GM06990 (cell line): ENCODE measurements around the gene DENND6B.

ENCODE experiments used
- DNase-seq: peaks from one replicate; pipeline ENCODE4 v3.0.0-alpha.2; 2011; ENCODE audit not compliant: insufficient read length; ENCODE audit errors: extremely low read depth
- H3K27me3 ChIP-seq: replicated peaks from 2 replicates; pipeline ENCODE4 v1.6.0; 2011; ENCODE audit warnings: low read length; ENCODE audit not compliant: control insufficient read depth, insufficient read depth
- H3K36me3 ChIP-seq: 2 replicates; pipeline ENCODE4 v1.5.1; 2011; ENCODE audit warnings: low read length; ENCODE audit not compliant: control insufficient read depth, insufficient read depth
- H3K4me3 ChIP-seq: replicated peaks from 2 replicates; pipeline ENCODE4 v1.5.1; 2011; ENCODE audit warnings: low read depth, mild to moderate bottlenecking, control low read depth, low read length
- TF ChIP-seq, protein P1 (sequence below): IDR thresholded peaks from 2 replicates; pipeline ENCODE4 v1.5.1; 2011; ENCODE audit warnings: low read length, control low read depth, mild to moderate bottlenecking, inconsistent platforms; ENCODE audit not compliant: insufficient read depth, poor library complexity, severe bottlenecking

The DENND6B gene

GRCh38 chr22:50308597-50308935 is 18.2 kb downstream of the DENND6B start:
- TF ChIP-seq, protein P1, sequence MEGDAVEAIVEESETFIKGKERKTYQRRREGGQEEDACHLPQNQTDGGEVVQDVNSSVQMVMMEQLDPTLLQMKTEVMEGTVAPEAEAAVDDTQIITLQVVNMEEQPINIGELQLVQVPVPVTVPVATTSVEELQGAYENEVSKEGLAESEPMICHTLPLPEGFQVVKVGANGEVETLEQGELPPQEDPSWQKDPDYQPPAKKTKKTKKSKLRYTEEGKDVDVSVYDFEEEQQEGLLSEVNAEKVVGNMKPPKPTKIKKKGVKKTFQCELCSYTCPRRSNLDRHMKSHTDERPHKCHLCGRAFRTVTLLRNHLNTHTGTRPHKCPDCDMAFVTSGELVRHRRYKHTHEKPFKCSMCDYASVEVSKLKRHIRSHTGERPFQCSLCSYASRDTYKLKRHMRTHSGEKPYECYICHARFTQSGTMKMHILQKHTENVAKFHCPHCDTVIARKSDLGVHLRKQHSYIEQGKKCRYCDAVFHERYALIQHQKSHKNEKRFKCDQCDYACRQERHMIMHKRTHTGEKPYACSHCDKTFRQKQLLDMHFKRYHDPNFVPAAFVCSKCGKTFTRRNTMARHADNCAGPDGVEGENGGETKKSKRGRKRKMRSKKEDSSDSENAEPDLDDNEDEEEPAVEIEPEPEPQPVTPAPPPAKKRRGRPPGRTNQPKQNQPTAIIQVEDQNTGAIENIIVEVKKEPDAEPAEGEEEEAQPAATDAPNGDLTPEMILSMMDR, result no peak
- Histone ChIP-seq H3K27me3 (no peaks in the 10 kb centered on the region), H3K36me3 (peaks cover 2% of the 10 kb centered on the region), H3K4me3 (no peak overlapping the region)
- DNase-seq, result peak; percentile 39

DNA sequence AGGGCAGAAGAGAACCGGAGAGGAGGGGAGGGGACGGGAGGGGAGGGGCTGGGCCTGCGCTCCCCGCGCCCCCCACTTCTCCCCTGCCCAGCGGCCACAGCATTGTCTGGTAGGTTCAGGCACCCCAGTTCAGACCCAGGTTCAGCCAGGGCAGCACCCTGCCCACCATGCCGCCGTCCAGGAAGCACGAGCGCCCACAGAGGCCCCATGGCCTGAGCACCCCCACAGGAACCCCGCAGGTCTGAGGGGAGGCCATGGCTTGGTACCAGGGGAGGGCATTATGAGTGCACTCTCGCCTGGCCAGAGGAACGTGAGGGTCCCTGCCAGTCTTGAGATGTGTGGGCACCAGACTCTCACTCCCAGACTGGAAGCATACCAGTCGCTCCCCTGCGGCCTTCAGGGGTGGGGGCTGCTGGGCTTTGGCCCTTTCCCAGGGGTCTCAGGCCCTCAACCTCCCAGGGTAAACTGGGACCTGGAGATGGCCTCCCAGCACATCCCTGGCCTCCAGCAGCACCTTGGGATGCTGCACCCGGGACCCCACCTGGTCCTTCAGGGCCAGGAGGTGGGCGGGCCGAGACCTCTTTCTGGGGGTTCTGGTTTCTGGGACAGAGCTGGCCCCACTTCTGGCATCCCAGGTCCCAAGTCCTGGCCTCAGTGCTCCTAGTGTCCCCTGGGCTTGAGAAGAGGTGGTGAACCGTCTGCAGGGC is 18.8 kb downstream of the DENND6B start:
- Histone ChIP-seq H3K4me3 (no peak overlapping the region; the same call in 1 of the 2 replicates), H3K36me3 (peaks cover 4% of the 10 kb centered on the region), H3K27me3 (no peaks in the 10 kb centered on the region)
- peak; percentile 58 for DNase-seq
- TF ChIP-seq, protein P1, result no peak

GRCh38 chr22:50306753-50307749 is 19.8 kb downstream of the DENND6B start, which contains the start of gene PLXNB2:
Gene PLXNB2 (minus strand): TSS chr22:50307646. CDS start chr22:50290584, 17,062 bp downstream.
- peaks cover 2% of the 10 kb centered on the region for H3K36me3 ChIP-seq
- peak; percentile 87 for DNase-seq
- TF ChIP-seq, protein P1, result no peak
- peak within 1 kb of the TSS; percentile 97 for H3K4me3 ChIP-seq
- H3K27me3 ChIP-seq, result no peaks in the 10 kb centered on the region

DNA sequence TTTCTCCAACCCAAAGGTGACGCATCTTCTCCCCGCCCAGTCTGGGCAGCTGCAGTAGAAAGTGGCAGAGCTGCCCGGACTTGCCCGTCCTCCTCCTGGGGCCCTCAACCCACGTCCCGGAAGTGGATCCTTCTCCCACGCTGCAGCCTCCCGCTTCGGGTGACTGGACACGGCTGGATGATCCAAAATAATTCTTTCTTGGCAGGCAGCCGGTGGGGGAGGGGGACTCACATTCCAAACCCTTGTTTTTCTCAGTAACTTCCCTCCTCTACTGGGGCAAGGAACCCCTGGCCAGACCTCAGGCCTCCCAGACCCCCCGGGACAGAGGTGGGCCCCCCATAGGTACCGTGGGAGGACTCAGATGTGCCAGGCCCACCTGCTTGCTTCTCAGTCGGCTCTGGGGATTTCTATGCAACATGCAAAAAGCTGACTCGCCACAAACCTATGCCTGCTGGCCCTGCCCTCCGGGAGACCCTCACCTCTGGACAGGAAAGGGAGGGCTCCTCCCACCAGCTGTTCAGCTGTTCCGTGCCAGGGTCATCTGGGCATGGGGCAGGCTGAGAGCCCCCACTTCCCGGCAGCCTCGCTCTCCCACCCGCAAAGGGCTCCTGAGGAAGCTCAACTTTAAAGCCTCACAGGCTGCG is 20.8 kb downstream of the DENND6B start:
- DNase-seq, result peak; percentile 62
- Histone ChIP-seq H3K4me3 (peak overlapping the region; percentile 97), H3K27me3 (no peaks in the 10 kb centered on the region), H3K36me3 (peaks cover 4% of the 10 kb centered on the region)
- TF ChIP-seq, protein P1, result no peak

GRCh38 chr22:50305393-50305922 is 21.4 kb downstream of the DENND6B start:
- Histone ChIP-seq H3K36me3 (peaks cover 6% of the 10 kb centered on the region), H3K4me3 (peak overlapping the region; percentile 97), H3K27me3 (no peaks in the 10 kb centered on the region)
- no peak for DNase-seq
- TF ChIP-seq, protein P1, result no peak
